K562 (cell line): Measurements from ENCODE around the gene TUBA1B. TPM values are rescaled to one million over a fixed set of nuclear protein-coding genes. Genes with fewer than 3 reads are reported as not detected.

Experiments used
- ARID1B ChIP-seq: fragments of 450-650 bp; IDR thresholded peaks from 2 replicates; pipeline ENCODE4 v1.6.1; 2016; ENCODE audit warnings: antibody characterized with exemption, mild to moderate bottlenecking, inconsistent platforms
- ARID2 ChIP-seq: fragments of 450-650 bp; IDR thresholded peaks from 2 replicates; pipeline ENCODE4 v1.6.1; 2017; ENCODE audit warnings: antibody characterized with exemption, mild to moderate bottlenecking
- E4F1 ChIP-seq: fragments of 250-450 bp; sonication (Bioruptor Pico); IDR thresholded peaks from 2 replicates; pipeline ENCODE4 v1.5.0; 2021; ENCODE audit warnings: mild to moderate bottlenecking, borderline replicate concordance
- HDAC1 ChIP-seq, 2 experiments: fragments of 450-650 bp; IDR thresholded peaks; 2 replicates each; pipeline ENCODE4 v1.6.1; 2016 to 2017; ENCODE audit warnings: inconsistent platforms in 1 of 2, mild to moderate bottlenecking in 1 of 2, moderate library complexity in 1 of 2
- KDM2B ChIP-seq: fragments of 250-450 bp; sonication (Bioruptor Pico); IDR thresholded peaks from 2 replicates; pipeline ENCODE4 v1.8.0; 2021; ENCODE audit warnings: mild to moderate bottlenecking, moderate library complexity
- MECOM ChIP-seq: fragments of 250-450 bp; sonication (Bioruptor Pico); IDR thresholded peaks from 2 replicates; pipeline ENCODE4 v1.8.0; 2022; ENCODE audit warnings: inconsistent platforms
- MGA ChIP-seq: fragments of 450-650 bp; IDR thresholded peaks from 2 replicates; pipeline ENCODE4 v1.6.1; 2016; ENCODE audit warnings: mild to moderate bottlenecking, moderate library complexity
- MYBL2 ChIP-seq, 2 experiments: fragments of 450-650 bp in 1 of 2; sonication (generic) in 1 of 2; formaldehyde crosslinking in 1 of 2; IDR thresholded peaks; 2 replicates each; pipeline versions ENCODE4 v1.6.1 to v1.8.1; 2017 to 2022; ENCODE audit warnings: borderline replicate concordance in 1 of 2, inconsistent platforms in 1 of 2, low read depth in 1 of 2, mild to moderate bottlenecking in 1 of 2, missing genetic modification reagents in 1 of 2, moderate library complexity in 1 of 2
- NFXL1 ChIP-seq: fragments of 450-650 bp; formaldehyde crosslinking; IDR thresholded peaks from 2 replicates; pipeline ENCODE4 v1.4.0; 2021; ENCODE audit warnings: mild to moderate bottlenecking
- OTX1 ChIP-seq: fragments of 450-650 bp; formaldehyde crosslinking; IDR thresholded peaks from 2 replicates; pipeline ENCODE4 v1.4.0; 2022; ENCODE audit warnings: mild to moderate bottlenecking
- PHF21A ChIP-seq: fragments of 450-650 bp; IDR thresholded peaks from 2 replicates; pipeline ENCODE4 v1.6.1; 2017; ENCODE audit warnings: low read depth, borderline replicate concordance
- ZC3H8 ChIP-seq: fragments of 450-650 bp; IDR thresholded peaks from 2 replicates; pipeline ENCODE4 v1.6.1; 2017
- ZNF696 ChIP-seq: fragments of 250-450 bp; sonication (Bioruptor Pico); conservative IDR thresholded peaks from 2 replicates; pipeline ENCODE4 v1.4.0; 2020; ENCODE audit warnings: mild to moderate bottlenecking, moderate library complexity
- ZNF76 ChIP-seq: fragments of 250-450 bp; sonication (Bioruptor Pico); IDR thresholded peaks from 2 replicates; pipeline ENCODE4 v1.4.0; 2020; ENCODE audit warnings: mild to moderate bottlenecking, moderate library complexity, borderline replicate concordance
- polyA plus RNA-seq, 8 experiments: library from polyadenylated mRNA; depleted of rRNA in 4 of 8; stranded (reverse) in 5 of 8; unstranded in 3 of 8; fragments of >200 nt; fragmentation: Nextera tagmentation in 2 of 8; fragmentation: Illumina TruSeq in 1 of 8; extraction: Ambion mirVana in 2 of 8; extraction: Trizol in 1 of 8; gene quantifications; 2 replicates each; pipeline versions ENCODE4 v1.2.1 to v1.2.3, GENCODE V29; 2011 to 2014; ENCODE audit warnings: inconsistent platforms in 1 of 8, missing spikeins in 1 of 8
- total RNA-seq, 7 experiments: library from RNA; depleted of rRNA in 6 of 7; stranded (reverse); fragments of >200 nt in 6 of 7; fragmentation: Illumina TruSeq in 2 of 7; extraction: Trizol in 2 of 7; gene quantifications; 2 replicates each; pipeline versions ENCODE4 v1.2.1 to v1.2.3, GENCODE V29; 2011 to 2021; ENCODE audit warnings: low replicate concordance in 1 of 7

Gene TUBA1B
- total and polyA plus RNA-seq, 9 of the 15 experiments (the other 6 are each of a cell fraction or from before 2014, with no cell fraction given): 2,189 to 4,624 (median 2,628) TPM

GRCh38 chr12:49092086-49092815 lies 38.9 kb downstream of the TUBA1B start (continued):
- peak; percentile 52; the same call in 1 of the 2 replicates for TF ChIP-seq MGA
- peak; percentile 66 for TF ChIP-seq MYBL2 (IDR thresholded peaks at IDR 0.05; ENCODE audit: low read depth)
- no peak for TF ChIP-seq MYBL2 (CRISPR knock-in tag; IDR thresholded peaks at IDR 0.05; ENCODE audit: borderline replicate concordance)
- TF ChIP-seq ARID1B: peak; percentile 96
- TF ChIP-seq OTX1 (CRISPR knock-in tag): no peak
- TF ChIP-seq E4F1 (CRISPR knock-in tag): no peak
- TF ChIP-seq KDM2B (CRISPR knock-in tag): 0 out of 2 replicates have a peak, but pooled peaks have one; percentile 76
- 0 out of 2 replicates have a peak, but pooled peaks have one; percentile 75 for TF ChIP-seq MECOM (CRISPR knock-in tag)
- no peak for TF ChIP-seq NFXL1
- no peak for TF ChIP-seq ZNF696 (CRISPR knock-in tag)
- peak; percentile 90; the same call in 1 of the 2 replicates for TF ChIP-seq PHF21A
- no peak for TF ChIP-seq ZNF76 (CRISPR knock-in tag)
- peak in 1 of 2 experiments; percentile 86; a peak in 2 of 4 replicates for TF ChIP-seq HDAC1 (IDR thresholded peaks at IDR 0.05)
- peak; percentile 74; the same call in 1 of the 2 replicates for TF ChIP-seq ARID2
- no peak for TF ChIP-seq ZC3H8
